ENCODE data around the gene MAP3K6. TPM values are rescaled to one million over a fixed set of nuclear protein-coding genes. Genes with fewer than 3 reads are reported as not detected.

MAP3K6 gene
- total and polyA plus RNA-seq, 2 of the 13 experiments (the other 11 are each of a cell fraction or from before 2014, with no cell fraction given), result 2.7 to 3.2 TPM

GRCh38 chr1:27307874-27308598, 58.7 kb downstream of the MAP3K6 start:
- DNase-seq (ENCODE audit: low spot score) (no peak), ATAC-seq (peak; percentile 77), FAIRE-seq (no peak)
- Histone ChIP-seq H3K27ac (ENCODE audit: extremely low read length, insufficient read depth, low read length) (no peak overlapping the region), H2AFZ (ENCODE audit: low read length) (no peak overlapping the region), H3K4me1 (ENCODE audit: insufficient read depth, low read length) (no peaks in the 10 kb centered on the region), H3K36me3 (replicated peaks in 1 of 2; ENCODE audit: control insufficient read depth in 1 of 2, insufficient read depth in 2 of 2, low read length in 2 of 2) (no peaks in the 10 kb centered on the region), H3K27me3 (ENCODE audit: control insufficient read depth in 1 of 2, insufficient read depth in 2 of 2, low read length in 2 of 2) (no peaks in the 10 kb centered on the region), H3K79me2 (ENCODE audit: insufficient read depth, low read length) (no peaks in the 10 kb centered on the region), H4K20me1 (ENCODE audit: insufficient read depth, low read length) (no peaks in the 10 kb centered on the region), H3K4me2 (ENCODE audit: low read depth, low read length) (peak overlapping the region; percentile 67), H3K4me3 (replicated peaks in 1 of 3; ENCODE audit: insufficient read depth in 1 of 3, low read depth in 2 of 3, low read length in 3 of 3) (no peak overlapping the region), H3K9me3 (ENCODE audit: low read length) (no peaks in the 10 kb centered on the region), H3K9ac (ENCODE audit: insufficient read depth, low read depth, low read length) (no peak overlapping the region)
- WGBS (ENCODE audit: low lambda C conversion rate), result 37% methylated on average over 4 of the region's 6 CpGs
- POLR2A ChIA-PET, result interaction anchor here (0.5 kb wide), 1 partner anchor 8 kb away, joined by 4 read pairs; no protein-coding TSS in a partner anchor
- intact Hi-C loops (cut with micrococcal nuclease; ENCODE audit: unreplicated experiment) (no loop called here), in situ Hi-C loops (cut with HindIII; ENCODE audit: extremely low pct_ligation_motif_present, low pct_unique_long_range_greater_than_20kb) (no loop called here)
- BruUV-seq (replicated peaks), result no TSS peak
- CTCF ChIA-PET (ENCODE audit: low intra/inter-chr PET ratio, low total read pairs), result no interaction called here
- TF ChIP-seq CEBPG (CRISPR knock-in tag; IDR thresholded peaks at IDR 0.05) (peak; percentile 40), CEBPB (IDR thresholded peaks at IDR 0.05; ENCODE audit: borderline replicate concordance, low read depth, low read length) (peak; percentile 40; the same call in 1 of the 2 replicates), PHF20 (CRISPR knock-in tag; IDR thresholded peaks at IDR 0.05) (no peak)

DNA sequence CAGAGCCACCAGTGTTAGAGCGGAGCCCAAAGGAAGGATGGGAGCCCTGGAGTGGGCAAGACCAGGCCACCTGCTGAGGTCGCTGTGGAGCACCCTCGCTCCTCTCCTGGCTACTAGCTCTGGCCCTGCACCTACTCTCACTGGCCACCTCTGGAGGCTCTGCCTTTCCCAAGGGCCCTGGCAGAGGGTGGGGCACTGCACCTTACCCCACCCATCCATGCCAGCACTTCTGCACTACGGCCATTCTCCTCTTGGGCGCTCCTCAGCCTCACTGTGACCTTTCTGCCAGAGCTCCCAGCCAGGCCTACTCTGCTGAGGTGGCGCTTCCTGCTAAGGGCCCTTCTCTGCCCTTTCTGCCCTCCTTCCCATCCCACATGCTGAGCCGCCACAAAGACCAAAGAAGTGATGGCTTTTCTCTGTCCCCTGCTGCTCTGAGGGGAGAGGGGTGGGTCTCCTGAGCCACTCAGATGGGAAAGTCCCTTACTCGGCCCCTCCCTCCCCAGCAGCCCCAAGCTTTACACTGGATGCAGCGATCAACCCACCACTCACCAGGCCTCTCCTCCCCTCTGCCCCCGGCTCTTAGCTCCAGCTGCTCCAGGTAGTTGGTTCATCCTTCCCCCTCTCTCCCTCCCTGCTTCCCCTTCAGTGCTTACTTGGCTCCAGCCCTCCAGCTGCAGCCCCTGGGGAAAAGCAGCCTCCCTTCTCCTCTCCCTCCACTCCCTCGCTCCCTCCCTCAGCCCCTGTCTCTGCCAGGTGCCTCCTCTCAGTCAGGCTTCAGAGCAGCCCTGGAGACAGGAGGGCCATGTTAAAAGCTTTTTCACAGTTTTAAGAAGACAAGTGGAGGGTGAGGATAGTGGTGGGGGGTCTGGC, 59.6 kb downstream of the MAP3K6 start:
- no peaks in the 10 kb centered on the region for H4K20me1 ChIP-seq (ENCODE audit: insufficient read depth, low read length)
- H2AFZ ChIP-seq (ENCODE audit: low read length), result no peak overlapping the region
- no peak overlapping the region for H3K4me2 ChIP-seq (ENCODE audit: low read depth, low read length)
- H3K9me3 ChIP-seq (ENCODE audit: low read length), result no peaks in the 10 kb centered on the region
- DNase-seq (ENCODE audit: low spot score), result peak; percentile 31
- no peak overlapping the region for H3K27ac ChIP-seq (ENCODE audit: extremely low read length, insufficient read depth, low read length)
- intact Hi-C loops (cut with micrococcal nuclease; ENCODE audit: unreplicated experiment), result no loop called here
- WGBS (ENCODE audit: low lambda C conversion rate), result 46% methylated on average over 11 of the region's 11 CpGs
- no peak for FAIRE-seq
- CTCF ChIA-PET (ENCODE audit: low intra/inter-chr PET ratio, low total read pairs), result interaction anchor here (1.2 kb wide), 1 partner anchor 51 kb away, joined by 3 read pairs; no protein-coding TSS in a partner anchor
- peak; percentile 92 for ATAC-seq
- H3K4me1 ChIP-seq (ENCODE audit: insufficient read depth, low read length), result no peaks in the 10 kb centered on the region
- H3K79me2 ChIP-seq (ENCODE audit: insufficient read depth, low read length), result no peaks in the 10 kb centered on the region
- no TSS peak for BruUV-seq (replicated peaks)
- no peak overlapping the region for H3K9ac ChIP-seq (ENCODE audit: insufficient read depth, low read depth, low read length)
- POLR2A ChIA-PET, result interaction anchor here (0.5 to 0.7 kb wide), 3 partner anchors 9 to 257 kb away, joined by 3 to 6 read pairs (median 4); no protein-coding TSS in a partner anchor
- H3K27me3 ChIP-seq (ENCODE audit: control insufficient read depth in 1 of 2, insufficient read depth in 2 of 2, low read length in 2 of 2), result no peaks in the 10 kb centered on the region
- H3K36me3 ChIP-seq (replicated peaks in 1 of 2; ENCODE audit: control insufficient read depth in 1 of 2, insufficient read depth in 2 of 2, low read length in 2 of 2), result no peaks in the 10 kb centered on the region
- in situ Hi-C loops (cut with HindIII; ENCODE audit: extremely low pct_ligation_motif_present, low pct_unique_long_range_greater_than_20kb), result no loop called here
- H3K4me3 ChIP-seq (replicated peaks in 1 of 3; ENCODE audit: insufficient read depth in 1 of 3, low read depth in 2 of 3, low read length in 3 of 3), result no peak overlapping the region
- TF ChIP-seq ZNF660 (CRISPR knock-in tag; IDR thresholded peaks at IDR 0.05; ENCODE audit: borderline replicate concordance, low read depth) (no peak), STAG1 (CRISPR knock-in tag; IDR thresholded peaks at IDR 0.05) (peak; percentile 30; the same call in 1 of the 2 replicates), KDM2A (CRISPR knock-in tag; IDR thresholded peaks at IDR 0.05; ENCODE audit: borderline replicate concordance, low read depth) (peak; percentile 28; the same call in 1 of the 2 replicates), YEATS4 (CRISPR knock-in tag; IDR thresholded peaks at IDR 0.05; ENCODE audit: borderline replicate concordance) (no peak), KLF16 (CRISPR knock-in tag; IDR thresholded peaks at IDR 0.05) (no peak), ZNF619 (CRISPR knock-in tag; IDR thresholded peaks at IDR 0.05) (no peak), MIER2 (CRISPR knock-in tag; IDR thresholded peaks at IDR 0.05) (no peak), TGIF2 (CRISPR knock-in tag; IDR thresholded peaks at IDR 0.05) (no peak), BCL6 (CRISPR knock-in tag; IDR thresholded peaks at IDR 0.05) (no peak), ZNF777 (CRISPR knock-in tag; IDR thresholded peaks at IDR 0.05) (no peak), HMGXB4 (CRISPR knock-in tag; IDR thresholded peaks at IDR 0.05; ENCODE audit: borderline replicate concordance in 1 of 2, low read depth in 1 of 2) (0 out of 4 replicates have a peak, but pooled peaks of 1 of the 2 experiments have one; percentile 27), SNRNP70 (IDR thresholded peaks at IDR 0.05; ENCODE audit: low read depth, low read length) (no peak)
